Measurements from ENCODE around the gene GALE. TPM values are rescaled to one million over a fixed set of nuclear protein-coding genes. Genes with fewer than 3 reads are reported as not detected.
"Not testable (repeated sequence)": the region's sequence is repeated elsewhere in the genome, so short reads cannot be mapped to it uniquely, and the experiment has no call there.

Gene GALE
- total RNA-seq, result 1 to 10 TPM; 2.9 to 5.7 (median 4.1) TPM

DNA sequence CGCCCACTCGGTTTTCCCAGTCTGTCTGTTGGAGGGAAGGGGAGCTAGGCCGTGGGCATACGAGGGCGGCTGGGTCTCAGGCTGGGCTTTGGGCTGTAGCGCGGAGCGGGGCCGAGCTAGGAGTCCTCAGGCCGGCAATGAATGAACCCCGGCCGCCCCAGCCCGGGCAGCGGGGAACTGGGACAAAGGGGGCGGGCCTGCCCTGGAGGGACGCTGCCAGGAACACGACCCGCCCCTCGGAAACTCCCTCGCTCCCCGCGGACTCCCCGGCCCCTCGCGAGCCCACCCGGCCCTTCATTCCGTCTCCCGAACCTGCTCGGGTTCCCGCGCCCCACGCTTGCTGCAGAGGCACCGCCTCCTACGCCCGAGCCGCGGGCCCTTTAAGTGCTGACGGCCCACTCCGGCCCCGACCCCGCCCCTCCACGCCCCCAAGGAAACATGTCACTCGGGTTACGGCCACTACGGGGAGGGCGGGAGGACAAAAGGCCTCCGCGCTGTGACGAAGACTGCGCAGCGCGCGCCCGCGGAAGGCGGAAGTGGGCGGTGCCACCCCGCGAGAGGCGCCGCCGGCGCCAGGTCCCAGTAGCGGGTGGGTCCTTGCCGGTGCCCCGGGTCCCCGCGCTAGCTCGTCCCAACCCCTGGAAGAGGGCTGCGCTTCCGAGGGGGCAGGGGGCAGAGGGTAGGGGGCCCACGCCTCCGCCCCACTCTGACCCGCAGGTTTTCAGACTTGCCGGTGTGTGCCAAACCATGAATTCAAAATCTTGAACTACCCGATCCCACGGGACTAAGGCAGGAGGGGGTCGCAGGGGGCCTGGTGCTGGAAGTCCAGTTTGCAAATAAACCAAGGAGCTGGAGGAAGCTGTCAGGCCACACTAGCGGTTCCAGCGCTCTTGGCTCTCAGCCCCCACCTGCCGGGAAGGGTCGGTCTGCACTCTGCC lies at the start of gene GALE:
GALE (minus strand) TSS at position 355 of the 938 bp plus-strand sequence. CDS start 1,747 bp downstream, outside the sequence.
- Histone ChIP-seq H3K9me3 (no peaks in the 10 kb centered on the region), H3K4me1 (peaks cover 16 to 25% of the 10 kb centered on the region in 2 donors), H3K36me3 (peaks cover 0 to 9% of the 10 kb centered on the region in 2 donors), H3K27me3 (no peaks in the 10 kb centered on the region), H3K4me3 (peak within 1 kb of the TSS; percentile 72 to 100 (median 88)), H3K27ac (peak within 1 kb of the TSS; percentile 87 to 98 (median 94))
- ATAC-seq (peak; percentile 92 to 95), DNase-seq (peak; percentile 95 to 97)
- TF ChIP-seq CTCF (IDR thresholded peaks at IDR 0.05 in 4 of 5, conservative IDR thresholded peaks at IDR 0.05 in 1 of 5) (no peak), POLR2A (IDR thresholded peaks at IDR 0.05) (peak; percentile 79 to 86)
- intact Hi-C loops (cut with DNase I; ENCODE audit: low total_unique reads) (loop anchor here (1.0 kb wide), 2 partner anchors 9 to 22 kb away; partner anchors contain the start of genes LYPLA2 and PITHD1), in situ Hi-C loops (cut with MboI; ENCODE audit: low sequenced_read_pairs in 4 of 4) (no loop called here)

DNA sequence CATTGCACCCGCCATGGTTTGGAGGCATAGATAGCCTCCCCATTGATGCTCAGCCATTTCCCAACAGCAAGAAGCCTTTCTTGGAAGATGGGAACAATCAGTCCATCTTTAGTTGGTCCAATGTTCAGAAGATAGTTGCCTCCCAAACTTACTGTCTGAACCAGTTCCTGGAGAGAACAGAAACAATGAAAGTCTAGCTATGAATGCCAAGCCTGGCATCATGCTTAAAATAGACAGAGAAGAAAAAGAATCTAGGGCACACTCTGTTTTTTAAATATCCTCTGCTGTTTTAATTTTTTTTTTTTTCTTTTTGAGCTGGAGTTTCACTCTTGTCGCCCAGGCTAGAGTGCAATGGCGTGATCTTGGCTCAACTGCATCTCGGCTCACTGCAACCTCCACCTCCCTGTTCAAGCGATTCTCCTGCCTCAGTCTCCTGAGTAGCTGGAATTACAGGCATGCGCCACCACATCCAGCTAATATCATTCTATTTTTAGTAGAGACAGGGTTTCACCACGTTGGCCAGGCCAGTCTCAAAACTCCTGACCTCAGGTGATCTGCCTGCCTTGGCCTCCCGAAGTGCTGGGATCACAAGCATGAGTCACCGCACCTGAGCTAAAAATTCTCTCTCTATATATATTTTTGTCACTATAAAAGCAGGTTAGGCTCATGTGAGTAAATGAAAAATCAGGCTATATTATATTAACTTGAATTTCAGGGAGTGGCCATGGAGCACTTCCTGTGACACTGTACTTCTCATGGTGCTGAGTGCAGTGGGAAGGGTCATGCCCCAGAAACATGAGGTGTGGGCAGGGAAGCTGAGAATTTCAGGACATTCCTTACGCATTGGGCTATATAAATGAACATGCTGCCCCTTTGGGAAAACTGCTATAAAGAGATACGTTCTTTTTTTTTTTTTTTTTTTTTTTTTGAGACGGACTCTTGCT lies 48.4 kb upstream of the GALE start:
- TF ChIP-seq POLR2A (IDR thresholded peaks at IDR 0.05) (peak in 1 of 2 donors; percentile 48), CTCF (IDR thresholded peaks at IDR 0.05 in 4 of 5, conservative IDR thresholded peaks at IDR 0.05 in 1 of 5) (no peak)
- intact Hi-C loops (cut with DNase I; ENCODE audit: low total_unique reads) (no loop called here), in situ Hi-C loops (cut with MboI; ENCODE audit: low sequenced_read_pairs in 4 of 4) (no loop called here)
- Histone ChIP-seq H3K27me3 (no peaks in the 10 kb centered on the region), H3K9me3 (no peaks in the 10 kb centered on the region), H3K4me1 (peaks cover 14 to 20% of the 10 kb centered on the region in 2 donors), H3K27ac (peak overlapping the region; percentile 83 to 95 (median 86)), H3K4me3 (peak overlapping the region in 1 of 4 donors; percentile 6), H3K36me3 (peaks cover 0 to 12% of the 10 kb centered on the region in 2 donors)
- ATAC-seq (peak; percentile 90 to 91), DNase-seq (peak; percentile 69 to 83)

DNA sequence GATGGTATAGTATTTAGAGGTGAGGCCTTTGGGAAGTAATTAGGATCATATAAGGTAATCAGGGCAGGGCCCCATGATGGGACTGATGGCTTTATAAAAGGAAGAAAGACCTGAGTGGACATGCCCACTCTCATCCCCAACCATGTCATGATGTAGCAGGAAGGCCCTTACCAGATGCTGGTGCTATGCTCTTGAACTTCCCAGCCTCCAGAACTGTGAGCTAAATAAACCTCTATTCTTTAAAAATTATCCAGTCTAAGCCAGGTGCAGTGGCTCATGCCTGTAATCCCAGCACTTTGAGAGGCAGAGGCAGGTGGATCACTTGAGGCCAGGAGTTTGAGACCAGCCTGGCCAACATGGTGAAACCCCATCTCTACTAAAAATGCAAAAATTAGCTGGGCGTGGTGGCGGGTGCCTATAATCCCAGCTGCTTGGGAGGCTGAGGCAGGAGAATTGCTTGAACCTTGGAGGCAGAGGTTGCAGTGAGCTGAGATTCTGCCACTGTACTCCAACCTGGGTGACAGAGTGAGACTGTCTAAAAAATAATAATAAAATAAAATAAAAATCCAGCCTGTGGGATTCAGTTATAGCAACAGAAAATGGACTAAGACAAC lies 47.0 kb upstream of the GALE start:
- H3K27me3 ChIP-seq; H3K4me3 ChIP-seq; in situ Hi-C loops (cut with MboI; ENCODE audit: low sequenced_read_pairs in 4 of 4); ATAC-seq; intact Hi-C loops (cut with DNase I; ENCODE audit: low total_unique reads); DNase-seq; H3K9me3 ChIP-seq: not testable (repeated sequence)
- peak overlapping the region in 3 of 4 donors; percentile 83 to 95 (median 84) for H3K27ac ChIP-seq
- H3K4me1 ChIP-seq, result peaks cover 14 to 20% of the 10 kb centered on the region in 2 donors
- peaks cover 0 to 12% of the 10 kb centered on the region in 2 donors for H3K36me3 ChIP-seq

DNA sequence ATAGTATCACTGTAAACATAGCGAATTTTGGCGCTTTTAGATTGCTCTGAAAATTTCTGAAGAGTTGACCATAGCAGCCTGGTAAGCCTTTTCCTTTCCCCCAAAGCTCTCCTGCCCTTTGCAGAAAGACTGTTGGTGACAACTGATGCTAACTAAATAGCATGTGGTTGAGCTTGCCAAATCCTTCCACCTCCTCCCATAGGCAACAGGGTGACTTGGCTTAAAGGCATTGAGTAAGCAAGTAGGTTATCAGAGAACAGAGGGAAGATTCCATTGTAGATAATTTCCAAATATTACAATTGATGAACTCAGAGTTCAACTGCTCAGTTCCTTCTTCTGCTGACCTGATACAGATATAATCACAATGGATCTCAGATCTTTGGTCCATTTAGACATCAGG lies 44.6 kb upstream of the GALE start:
- Histone ChIP-seq H3K36me3 (peaks cover 0 to 12% of the 10 kb centered on the region in 2 donors), H3K27me3 (no peaks in the 10 kb centered on the region), H3K27ac (peak overlapping the region; percentile 4 to 57 (median 22)), H3K4me3 (no peak overlapping the region), H3K9me3 (no peaks in the 10 kb centered on the region), H3K4me1 (peaks cover 14 to 20% of the 10 kb centered on the region in 2 donors)
- intact Hi-C loops (cut with DNase I; ENCODE audit: low total_unique reads) (no loop called here), in situ Hi-C loops (cut with MboI; ENCODE audit: low sequenced_read_pairs in 4 of 4) (no loop called here)
- ATAC-seq (no peak), DNase-seq (no peak)
- TF ChIP-seq CTCF (IDR thresholded peaks at IDR 0.05 in 4 of 5, conservative IDR thresholded peaks at IDR 0.05 in 1 of 5) (no peak), POLR2A (IDR thresholded peaks at IDR 0.05) (peak in 1 of 2 donors; percentile 15)
